Endothelial cell of umbilical vein (primary cell): Measurements from ENCODE around the gene DNMT3L. TPM values are rescaled to one million over a fixed set of nuclear protein-coding genes. Genes with fewer than 3 reads are reported as not detected.
"Not testable (repeated sequence)": the region's sequence is repeated elsewhere in the genome, so short reads cannot be mapped to it uniquely, and the experiment has no call there.

Source experiments
- BruUV-seq: library from RNA; stranded (reverse); fragments of 400-500 nt; replicated peaks from 2 replicates; lab custom pipeline; 2021; lab: Mats Ljungman, UMichigan
- CTCF ChIA-PET: fragments of 300-600, 350-600 bp; sonication (Branson Sonifier 250); formaldehyde crosslinking; loops from one replicate; lab custom pipeline; 2021; ENCODE audit warnings: antibody characterized with exemption, inconsistent platforms; lab: Charles Lee
- POLR2A ChIA-PET: fragments of 300-600, 350-600 bp; sonication (Branson Sonifier 250); formaldehyde crosslinking; loops from one replicate; lab custom pipeline; 2021; ENCODE audit warnings: antibody characterized with exemption, inconsistent platforms; lab: Charles Lee
- DNase-seq: peaks from one replicate; pipeline ENCODE4 v3.0.0-alpha.2; 2011; ENCODE audit warnings: low read depth, low spot score
- FAIRE-seq: peaks from 2 replicates; lab custom pipeline; 2011; peaks lifted over from hg19 to GRCh38; lab: Jason Lieb, UNC
- H2AFZ ChIP-seq: 2 replicates; pipeline ENCODE4 v1.6.0; 2012; ENCODE audit warnings: low read depth, low read length, control low read depth, inconsistent platforms
- H3K27ac ChIP-seq: 2 replicates; pipeline ENCODE4 v1.5.1; 2011; ENCODE audit warnings: low read depth, mild to moderate bottlenecking, control low read depth, low read length, moderate library complexity; ENCODE audit not compliant: insufficient read depth
- H3K27me3 ChIP-seq, 2 experiments: 2 replicates each; pipeline versions ENCODE4 v1.6.0 to v1.6.1; 2011; ENCODE audit warnings: low read length in 2 of 2, mixed read lengths in 1 of 2; ENCODE audit not compliant: control insufficient read depth in 2 of 2, insufficient read depth in 2 of 2
- H3K36me3 ChIP-seq, 2 experiments: 2 replicates in 1 of 2; 3 replicates in 1 of 2; pipeline ENCODE4 v1.5.1; 2011; ENCODE audit warnings: low read length in 2 of 2, mild to moderate bottlenecking in 1 of 2, moderate library complexity in 1 of 2; ENCODE audit not compliant: control insufficient read depth in 2 of 2, insufficient read depth in 2 of 2; ENCODE audit errors: extremely low read depth in 1 of 2
- H3K4me1 ChIP-seq: 3 replicates; pipeline ENCODE4 v1.5.1; 2011; ENCODE audit warnings: mild to moderate bottlenecking, low read length; ENCODE audit not compliant: control insufficient read depth, insufficient read depth; ENCODE audit errors: extremely low read depth
- H3K4me2 ChIP-seq: 2 replicates; pipeline ENCODE4 v1.6.1; 2011; ENCODE audit warnings: low read length, control low read depth, mixed read lengths; ENCODE audit not compliant: insufficient read depth
- H3K4me3 ChIP-seq, 3 experiments: fragments of 200-600 bp in 1 of 3; sonication (generic), shearing (Covaris generic) in 1 of 3; replicated peaks in 1 of 3; 2 replicates each; pipeline ENCODE4 v1.5.1; 2011 to 2016; ENCODE audit warnings: control low read depth in 3 of 3, low read length in 3 of 3, mild to moderate bottlenecking in 2 of 3, inconsistent platforms in 1 of 3, low read depth in 1 of 3, moderate library complexity in 1 of 3; ENCODE audit not compliant: insufficient read depth in 1 of 3
- H3K79me2 ChIP-seq: 2 replicates; pipeline ENCODE4 v1.6.0; 2012; ENCODE audit warnings: low read length, inconsistent platforms; ENCODE audit not compliant: control insufficient read depth, insufficient read depth
- H3K9ac ChIP-seq: replicated peaks from 2 replicates; pipeline ENCODE3; 2011; ENCODE audit warnings: low read length, control low read depth; ENCODE audit not compliant: insufficient read depth; ENCODE audit errors: extremely low read depth
- H3K9me1 ChIP-seq: replicated peaks from 3 replicates; pipeline ENCODE4 v1.6.0; 2011; ENCODE audit warnings: mild to moderate bottlenecking, low read length; ENCODE audit not compliant: control insufficient read depth, insufficient read depth; ENCODE audit errors: extremely low read depth
- H3K9me3 ChIP-seq: replicated peaks from 2 replicates; pipeline ENCODE4 v1.5.1; 2012; ENCODE audit warnings: low read length, inconsistent platforms; ENCODE audit not compliant: control insufficient read depth, insufficient read depth
- H4K20me1 ChIP-seq: replicated peaks from 2 replicates; pipeline ENCODE3; 2011; ENCODE audit warnings: mild to moderate bottlenecking, low read length; ENCODE audit not compliant: control insufficient read depth, insufficient read depth; ENCODE audit errors: extremely low read depth
- dilution Hi-C: fragments of 300-500 bp; cut with MboI; formaldehyde crosslinking; loops from one replicate; pipeline ENCODE4 v1.15.0; 2019; ENCODE audit warnings: low sequenced_read_pairs; ENCODE audit not compliant: extremely low pct_ligation_motif_present
- intact Hi-C: fragments of 100-400 bp; cut with micrococcal nuclease; formaldehyde crosslinking; loops from one replicate; pipeline ENCODE4 v1.10.0; 2022
- polyA plus RNA-seq, 4 experiments: library from polyadenylated mRNA; depleted of rRNA in 3 of 4; stranded (reverse) in 3 of 4; unstranded in 1 of 4; fragments of >200 nt; gene quantifications; 2 replicates each; pipeline versions ENCODE4 v1.2.1 to v1.2.3, GENCODE V29; 2011 to 2012; ENCODE audit warnings: missing spikeins in 1 of 4
- total RNA-seq: library from RNA; stranded (reverse); gene quantifications from 2 replicates; pipeline ENCODE4 v1.2.3, GENCODE V29; 2021

The DNMT3L gene
- total and polyA plus RNA-seq, 2 donors (not counting 3 experiments of a cell fraction or from before 2014, with no cell fraction given): not detected

- H2AFZ ChIP-seq, H3K4me2 ChIP-seq, H3K36me3 ChIP-seq, H3K9me1 ChIP-seq, POLR2A ChIA-PET, CTCF ChIA-PET, DNase-seq, H4K20me1 ChIP-seq, H3K79me2 ChIP-seq, intact Hi-C loops, dilution Hi-C loops, H3K27me3 ChIP-seq, H3K27ac ChIP-seq, BruUV-seq, H3K9me3 ChIP-seq, H3K4me3 ChIP-seq, H3K4me1 ChIP-seq, H3K9ac ChIP-seq: not testable (repeated sequence)
- FAIRE-seq: peak; percentile 67
These were observed 17.7 kb downstream of the DNMT3L start for GRCh38 chr21:44243980-44244379.

- intact Hi-C loops, FAIRE-seq, BruUV-seq: not testable (repeated sequence)
These were observed 20.4 kb downstream of the DNMT3L start for GRCh38 chr21:44241281-44241680.

GRCh38 chr21:44240842-44241241, 20.9 kb downstream of the DNMT3L start, which contains the start of gene ICOSLG:
Gene ICOSLG, minus strand, starts transcription at chr21:44240943. Its CDS starts 126 bp downstream, at chr21:44240817.
- POLR2A ChIA-PET, H4K20me1 ChIP-seq, H2AFZ ChIP-seq, H3K79me2 ChIP-seq, H3K27ac ChIP-seq, H3K27me3 ChIP-seq, BruUV-seq, H3K4me1 ChIP-seq, dilution Hi-C loops, CTCF ChIA-PET, H3K36me3 ChIP-seq, H3K9me1 ChIP-seq, H3K9me3 ChIP-seq, H3K4me3 ChIP-seq, H3K9ac ChIP-seq, intact Hi-C loops, DNase-seq, H3K4me2 ChIP-seq: not testable (repeated sequence)
- peak; percentile 52 for FAIRE-seq

More at GRCh38 chr21:44241281-44241680, 20.4 kb downstream of the DNMT3L start:
- H4K20me1 ChIP-seq, H3K9me3 ChIP-seq, DNase-seq, POLR2A ChIA-PET, H3K4me2 ChIP-seq, dilution Hi-C loops, H3K4me3 ChIP-seq, H3K36me3 ChIP-seq, H3K27me3 ChIP-seq, H3K9me1 ChIP-seq, H3K4me1 ChIP-seq, CTCF ChIA-PET, H3K27ac ChIP-seq, H2AFZ ChIP-seq, H3K79me2 ChIP-seq, H3K9ac ChIP-seq: not testable (repeated sequence)

GRCh38 chr21:44240353-44240752, 21.3 kb downstream of the DNMT3L start:
- H2AFZ ChIP-seq, H3K4me2 ChIP-seq, H3K79me2 ChIP-seq, H3K9ac ChIP-seq, POLR2A ChIA-PET, H3K4me3 ChIP-seq, BruUV-seq, FAIRE-seq, H3K4me1 ChIP-seq, H3K27ac ChIP-seq, H3K27me3 ChIP-seq, H3K9me3 ChIP-seq, dilution Hi-C loops, DNase-seq, intact Hi-C loops, H4K20me1 ChIP-seq, CTCF ChIA-PET, H3K9me1 ChIP-seq, H3K36me3 ChIP-seq: not testable (repeated sequence)
